HepG2 (cell line): Measurements from ENCODE around the gene TGM1. TPM values are rescaled to one million over a fixed set of nuclear protein-coding genes. Genes with fewer than 3 reads are reported as not detected.

Experiments
- AGO1 ChIP-seq: fragments of 200-400 bp; formaldehyde crosslinking; IDR thresholded peaks from 2 replicates; pipeline ENCODE4 v1.6.1; 2017; ENCODE audit warnings: mild to moderate bottlenecking, low read depth, low read length, moderate library complexity; ENCODE audit not compliant: poor library complexity, severe bottlenecking
- AKAP8 ChIP-seq: sonication (generic); formaldehyde crosslinking; IDR thresholded peaks from 2 replicates; pipeline ENCODE4 v1.5.1; 2020; ENCODE audit warnings: mild to moderate bottlenecking, missing genetic modification reagents
- ARNTL ChIP-seq: sonication (generic); formaldehyde crosslinking; IDR thresholded peaks from 2 replicates; pipeline ENCODE4 v1.4.0; 2020; ENCODE audit warnings: mild to moderate bottlenecking, missing genetic modification reagents
- BCL3 ChIP-seq: sonication (generic); formaldehyde crosslinking; IDR thresholded peaks from 2 replicates; pipeline ENCODE4 v1.5.1; 2020; ENCODE audit warnings: mild to moderate bottlenecking, missing genetic modification reagents, moderate library complexity
- FOXK1 ChIP-seq: sonication (generic); formaldehyde crosslinking; IDR thresholded peaks from 2 replicates; pipeline ENCODE4 v1.4.0; 2020; ENCODE audit warnings: low read depth, missing genetic modification reagents, borderline replicate concordance
- MXD4 ChIP-seq: IDR thresholded peaks from 2 replicates; pipeline ENCODE4 v1.6.1; 2016; ENCODE audit warnings: mild to moderate bottlenecking, missing biosample characterization, missing genetic modification reagents
- NFAT5 ChIP-seq: sonication (generic); formaldehyde crosslinking; IDR thresholded peaks from 2 replicates; pipeline ENCODE4 v1.4.0; 2020; ENCODE audit warnings: missing genetic modification reagents
- NRL ChIP-seq: sonication (generic); formaldehyde crosslinking; IDR thresholded peaks from 2 replicates; pipeline ENCODE4 v1.5.0; 2020; ENCODE audit warnings: missing genetic modification reagents, mild to moderate bottlenecking, moderate library complexity, borderline replicate concordance
- ONECUT2 ChIP-seq: sonication (generic); formaldehyde crosslinking; IDR thresholded peaks from 2 replicates; pipeline ENCODE4 v1.4.0; 2020; ENCODE audit warnings: missing genetic modification reagents
- PAX8 ChIP-seq: sonication (generic); formaldehyde crosslinking; IDR thresholded peaks from 2 replicates; pipeline ENCODE4 v1.8.0; 2022; ENCODE audit warnings: mild to moderate bottlenecking, missing genetic modification reagents, borderline replicate concordance
- RBFOX2 ChIP-seq: fragments of 200-400 bp; formaldehyde crosslinking; IDR thresholded peaks from 2 replicates; pipeline ENCODE4 v1.6.1; 2017; ENCODE audit warnings: low read depth, mild to moderate bottlenecking, low read length
- SMAD9 ChIP-seq: sonication (generic); formaldehyde crosslinking; IDR thresholded peaks from 2 replicates; pipeline ENCODE4 v1.5.1; 2020; ENCODE audit warnings: mild to moderate bottlenecking, missing genetic modification reagents
- SUZ12 ChIP-seq: fragments of 150-350 bp; IDR thresholded peaks from 2 replicates; pipeline ENCODE4 v1.6.1; 2014; ENCODE audit warnings: low read depth, low read length
- SYNCRIP ChIP-seq: fragments of 200-400 bp; formaldehyde crosslinking; IDR thresholded peaks from 2 replicates; pipeline ENCODE4 v1.6.1; 2018; ENCODE audit warnings: mild to moderate bottlenecking, low read depth, low read length; ENCODE audit not compliant: insufficient read depth
- TBX2 ChIP-seq: sonication (generic); formaldehyde crosslinking; IDR thresholded peaks from 2 replicates; pipeline ENCODE4 v1.5.0; 2020; ENCODE audit warnings: missing genetic modification reagents, mild to moderate bottlenecking, borderline replicate concordance
- ZNF503 ChIP-seq: sonication (generic); formaldehyde crosslinking; IDR thresholded peaks from 2 replicates; pipeline ENCODE4 v1.4.0; 2020; ENCODE audit warnings: missing genetic modification reagents
- ZNF766 ChIP-seq: sonication (generic); formaldehyde crosslinking; IDR thresholded peaks from 2 replicates; pipeline ENCODE4 v1.5.0; 2020; ENCODE audit warnings: missing genetic modification reagents, borderline replicate concordance
- ZNF839 ChIP-seq: sonication (generic); formaldehyde crosslinking; IDR thresholded peaks from 2 replicates; pipeline ENCODE4 v1.4.0; 2020; ENCODE audit warnings: missing genetic modification reagents, mild to moderate bottlenecking, borderline replicate concordance
- ZNF891 ChIP-seq: sonication (generic); formaldehyde crosslinking; IDR thresholded peaks from 2 replicates; pipeline ENCODE4 v1.5.0; 2020; ENCODE audit warnings: mild to moderate bottlenecking, missing genetic modification reagents
- ZSCAN12 ChIP-seq: sonication (generic); formaldehyde crosslinking; IDR thresholded peaks from 2 replicates; pipeline ENCODE4 v1.9.0; 2021; ENCODE audit warnings: mild to moderate bottlenecking, missing genetic modification reagents
- ZSCAN25 ChIP-seq: sonication (generic); formaldehyde crosslinking; IDR thresholded peaks from 2 replicates; pipeline ENCODE4 v1.8.0; 2022; ENCODE audit warnings: mild to moderate bottlenecking, missing genetic modification reagents
- polyA plus RNA-seq, 8 experiments: library from polyadenylated mRNA; depleted of rRNA in 3 of 8; stranded (reverse) in 7 of 8; unstranded in 1 of 8; fragments of >200 nt; fragmentation: Illumina TruSeq in 4 of 8; extraction: Trizol in 4 of 8; gene quantifications; 2 replicates each; pipeline versions ENCODE4 v1.2.1 to v1.2.3, GENCODE V29; 2011 to 2016; ENCODE audit warnings: low read depth in 4 of 8, missing spikeins in 1 of 8, mixed read lengths in 1 of 8; ENCODE audit not compliant: insufficient read depth in 1 of 8
- total RNA-seq, 5 experiments: library from RNA; depleted of rRNA; stranded (reverse); fragments of >200 nt; fragmentation: Illumina TruSeq; extraction: Trizol; gene quantifications; 2 replicates each; pipeline ENCODE4 v1.2.3, GENCODE V29; 2016; ENCODE audit warnings: low read depth in 1 of 5

Gene TGM1
- total and polyA plus RNA-seq, 2 of the 13 experiments (the other 11 are each of a cell fraction or from before 2014, with no cell fraction given), result 3.2 to 10.6 TPM

GRCh38 chr14:24252289-24253124, 10.5 kb downstream of the TGM1 start (continued):
- no peak for TF ChIP-seq SYNCRIP
- 0 out of 2 replicates have a peak, but pooled peaks have one; percentile 43 for TF ChIP-seq MXD4 (CRISPR knock-in tag)
- no peak; the same call in 1 of the 2 replicates for TF ChIP-seq TBX2
- no peak for TF ChIP-seq ZSCAN12 (CRISPR knock-in tag)
- TF ChIP-seq NRL (CRISPR knock-in tag), result 0 out of 2 replicates have a peak, but pooled peaks have one; percentile 52
- TF ChIP-seq BCL3 (CRISPR knock-in tag), result no peak
- peak; percentile 88; the same call in 1 of the 2 replicates for TF ChIP-seq AKAP8 (CRISPR knock-in tag)
- no peak for TF ChIP-seq SUZ12
- TF ChIP-seq AGO1, result peak; percentile 26
- TF ChIP-seq RBFOX2, result no peak
- TF ChIP-seq NFAT5, result no peak
- TF ChIP-seq ONECUT2 (CRISPR knock-in tag), result no peak
- no peak for TF ChIP-seq SMAD9 (CRISPR knock-in tag)
- TF ChIP-seq FOXK1, result peak; percentile 86; the same call in 1 of the 2 replicates
- peak; percentile 16; the same call in 1 of the 2 replicates for TF ChIP-seq PAX8 (CRISPR knock-in tag)
- peak; percentile 75; the same call in 1 of the 2 replicates for TF ChIP-seq ZNF766 (CRISPR knock-in tag)
- TF ChIP-seq ARNTL (CRISPR knock-in tag), result peak; percentile 65; the same call in 1 of the 2 replicates
- peak; percentile 96; the same call in 1 of the 2 replicates for TF ChIP-seq ZNF839
- TF ChIP-seq ZNF891 (CRISPR knock-in tag), result no peak
- TF ChIP-seq ZSCAN25 (CRISPR knock-in tag), result no peak; the same call in 1 of the 2 replicates
- no peak for TF ChIP-seq ZNF503
